Mucosa of stomach (tissue), 1 donor: ENCODE results near the gene ASTN2.

ENCODE experiments used
- H3K27me3 ChIP-seq: one replicate; pipeline ENCODE4 v1.7.0; 2013; ENCODE audit warnings: mild to moderate bottlenecking, low read length; ENCODE audit not compliant: control insufficient read depth, insufficient read depth
- H3K36me3 ChIP-seq: one replicate; pipeline ENCODE4 v1.7.0; 2013; ENCODE audit warnings: low read length; ENCODE audit not compliant: control insufficient read depth, insufficient read depth
- H3K4me1 ChIP-seq: one replicate; pipeline ENCODE4 v1.7.0; 2013; ENCODE audit warnings: mild to moderate bottlenecking, low read length; ENCODE audit not compliant: control insufficient read depth, insufficient read depth
- H3K4me3 ChIP-seq: one replicate; pipeline ENCODE4 v1.7.0; 2013; ENCODE audit warnings: low read length
- H3K9ac ChIP-seq: one replicate; pipeline ENCODE4 v1.7.0; 2013; ENCODE audit warnings: mild to moderate bottlenecking, low read length, moderate library complexity
- H3K9me3 ChIP-seq: one replicate; pipeline ENCODE4 v1.7.0; 2013; ENCODE audit warnings: mild to moderate bottlenecking, low read length, moderate library complexity; ENCODE audit not compliant: control insufficient read depth
- donor health status: Pancreatic carcinoma.

ASTN2 gene

GRCh38 chr9:116585204-116585603 lies 829.7 kb downstream of the ASTN2 start:
- Histone ChIP-seq H3K4me1 (no peaks in the 10 kb centered on the region), H3K36me3 (no peaks in the 10 kb centered on the region), H3K27me3 (no peaks in the 10 kb centered on the region), H3K9me3 (no peaks in the 10 kb centered on the region), H3K4me3 (no peak overlapping the region), H3K9ac (no peak overlapping the region)

GRCh38 chr9:116580853-116581252 lies 834.0 kb downstream of the ASTN2 start:
- no peak overlapping the region for H3K4me3 ChIP-seq
- H3K4me1 ChIP-seq: peaks cover 1% of the 10 kb centered on the region
- H3K9me3 ChIP-seq: no peaks in the 10 kb centered on the region
- H3K9ac ChIP-seq: no peak overlapping the region
- H3K27me3 ChIP-seq: no peaks in the 10 kb centered on the region
- H3K36me3 ChIP-seq: no peaks in the 10 kb centered on the region

- Histone ChIP-seq H3K9ac (no peak overlapping the region), H3K4me1 (peaks cover 34% of the 10 kb centered on the region), H3K4me3 (no peak overlapping the region), H3K9me3 (no peaks in the 10 kb centered on the region), H3K36me3 (no peaks in the 10 kb centered on the region), H3K27me3 (no peaks in the 10 kb centered on the region)
These were observed 838.5 kb downstream of the ASTN2 start for GRCh38 chr9:116576386-116576785.

GRCh38 chr9:116574027-116574679 lies 840.7 kb downstream of the ASTN2 start:
- no peak overlapping the region for H3K4me3 ChIP-seq
- H3K36me3 ChIP-seq: no peaks in the 10 kb centered on the region
- no peaks in the 10 kb centered on the region for H3K27me3 ChIP-seq
- no peaks in the 10 kb centered on the region for H3K9me3 ChIP-seq
- peaks cover 35% of the 10 kb centered on the region for H3K4me1 ChIP-seq
- H3K9ac ChIP-seq: no peak overlapping the region

GRCh38 chr9:116572095-116572748 lies 842.6 kb downstream of the ASTN2 start:
- peaks cover 41% of the 10 kb centered on the region for H3K4me1 ChIP-seq
- no peaks in the 10 kb centered on the region for H3K36me3 ChIP-seq
- no peaks in the 10 kb centered on the region for H3K27me3 ChIP-seq
- H3K4me3 ChIP-seq: no peak overlapping the region
- H3K9ac ChIP-seq: no peak overlapping the region
- no peaks in the 10 kb centered on the region for H3K9me3 ChIP-seq

GRCh38 chr9:116569111-116569510 lies 845.7 kb downstream of the ASTN2 start:
- no peaks in the 10 kb centered on the region for H3K27me3 ChIP-seq
- peaks cover 42% of the 10 kb centered on the region for H3K4me1 ChIP-seq
- H3K36me3 ChIP-seq: no peaks in the 10 kb centered on the region
- H3K9me3 ChIP-seq: no peaks in the 10 kb centered on the region
- H3K9ac ChIP-seq: no peak overlapping the region
- H3K4me3 ChIP-seq: no peak overlapping the region

GRCh38 chr9:116566677-116567488 lies 848.0 kb downstream of the ASTN2 start:
- Histone ChIP-seq H3K4me3 (no peak overlapping the region), H3K4me1 (peaks cover 26% of the 10 kb centered on the region), H3K9ac (no peak overlapping the region), H3K9me3 (no peaks in the 10 kb centered on the region), H3K36me3 (no peaks in the 10 kb centered on the region), H3K27me3 (no peaks in the 10 kb centered on the region)

GRCh38 chr9:116565986-116566385 lies 848.9 kb downstream of the ASTN2 start:
- no peaks in the 10 kb centered on the region for H3K9me3 ChIP-seq
- H3K9ac ChIP-seq: no peak overlapping the region
- H3K36me3 ChIP-seq: no peaks in the 10 kb centered on the region
- no peak overlapping the region for H3K4me3 ChIP-seq
- peaks cover 20% of the 10 kb centered on the region for H3K4me1 ChIP-seq
- no peaks in the 10 kb centered on the region for H3K27me3 ChIP-seq

GRCh38 chr9:116564266-116564793 lies 850.5 kb downstream of the ASTN2 start:
- no peaks in the 10 kb centered on the region for H3K27me3 ChIP-seq
- H3K4me1 ChIP-seq: peaks cover 20% of the 10 kb centered on the region
- no peaks in the 10 kb centered on the region for H3K36me3 ChIP-seq
- no peaks in the 10 kb centered on the region for H3K9me3 ChIP-seq
- no peak overlapping the region for H3K4me3 ChIP-seq
- no peak overlapping the region for H3K9ac ChIP-seq

- Histone ChIP-seq H3K4me1 (no peaks in the 10 kb centered on the region), H3K36me3 (no peaks in the 10 kb centered on the region), H3K9ac (no peak overlapping the region), H3K27me3 (no peaks in the 10 kb centered on the region), H3K9me3 (no peaks in the 10 kb centered on the region), H3K4me3 (no peak overlapping the region)
These were observed 855.9 kb downstream of the ASTN2 start for GRCh38 chr9:116558818-116559540.

GRCh38 chr9:116558035-116558434 lies 856.8 kb downstream of the ASTN2 start:
- no peaks in the 10 kb centered on the region for H3K36me3 ChIP-seq
- no peak overlapping the region for H3K4me3 ChIP-seq
- H3K4me1 ChIP-seq: no peaks in the 10 kb centered on the region
- H3K27me3 ChIP-seq: no peaks in the 10 kb centered on the region
- no peak overlapping the region for H3K9ac ChIP-seq
- H3K9me3 ChIP-seq: no peaks in the 10 kb centered on the region
